K562 (cell line): ENCODE results near the gene JPH3. TPM values are rescaled to one million over a fixed set of nuclear protein-coding genes. Genes with fewer than 3 reads are reported as not detected.

Source experiments
- ATAC-seq: fragments of 200-7000 bp; cut with Tn5 transposase; 3 replicates; pipeline ENCODE4 v1.9.1; 2020; ENCODE audit warnings: moderate library complexity
- BruUV-seq: library from RNA; stranded (reverse); fragments of 400-500 nt; replicated peaks from 2 replicates; lab custom pipeline; 2021; lab: Mats Ljungman, UMichigan
- CTCF ChIA-PET: fragments of 300-600 bp; formaldehyde crosslinking; extraction: SDS; loops from one replicate; lab custom pipeline; 2021; ENCODE audit warnings: low intra/inter-chr PET ratio; lab: Yijun Ruan, JAX
- POLR2A ChIA-PET: fragments of 300-600, 350-650 bp; sonication (Branson Sonifier 250); formaldehyde crosslinking; extraction: SDS; loops from one replicate; lab custom pipeline; 2021; ENCODE audit warnings: antibody characterized with exemption, inconsistent platforms; lab: Yijun Ruan, JAX
- DNase-seq, 4 experiments: peaks; one replicate each; pipeline versions ENCODE4 v3.0.0 to v3.0.0-alpha.2; 2011 to 2018; ENCODE audit warnings: low spot score in 3 of 4, mixed read lengths in 3 of 4; ENCODE audit errors: extremely low read depth in 1 of 4
- FAIRE-seq: peaks from 2 replicates; lab custom pipeline; 2011; peaks lifted over from hg19 to GRCh38; lab: Jason Lieb, UNC
- H2AFZ ChIP-seq: 2 replicates; pipeline ENCODE4 v1.6.0; 2011; ENCODE audit warnings: low read depth, low read length, control low read depth, inconsistent platforms
- H3K27ac ChIP-seq: fragments of 200-600 bp; 3 replicates; pipeline ENCODE4 v1.8.0; 2011; ENCODE audit warnings: low read depth, mild to moderate bottlenecking, control low read depth, inconsistent platforms, low read length, moderate library complexity, mixed read lengths; ENCODE audit errors: extremely low read depth
- H3K27me3 ChIP-seq, 2 experiments: fragments of 300-600 bp in 1 of 2; 2 replicates in 1 of 2; 3 replicates in 1 of 2; pipeline versions ENCODE4 v1.6.0 to v1.8.0; 2011; ENCODE audit warnings: inconsistent platforms in 2 of 2, low read length in 2 of 2, mild to moderate bottlenecking in 1 of 2, mixed read lengths in 1 of 2, moderate library complexity in 1 of 2; ENCODE audit not compliant: control insufficient read depth in 2 of 2, insufficient read depth in 2 of 2
- H3K36me3 ChIP-seq: fragments of 300-600 bp; 3 replicates; pipeline ENCODE4 v1.8.0; 2011; ENCODE audit warnings: mild to moderate bottlenecking, low read length, inconsistent platforms; ENCODE audit not compliant: control insufficient read depth, insufficient read depth
- H3K4me1 ChIP-seq, 2 experiments: fragments of 200-600 bp in 1 of 2; replicated peaks in 1 of 2; 2 replicates in 1 of 2; 3 replicates in 1 of 2; pipeline versions ENCODE4 v1.5.1 to v1.8.0; 2011; ENCODE audit warnings: inconsistent platforms in 2 of 2, low read length in 2 of 2, mild to moderate bottlenecking in 1 of 2, mixed read lengths in 1 of 2, moderate library complexity in 1 of 2; ENCODE audit not compliant: control insufficient read depth in 2 of 2, insufficient read depth in 2 of 2
- H3K4me2 ChIP-seq: 2 replicates; pipeline ENCODE4 v1.6.1; 2011; ENCODE audit warnings: low read length, control low read depth, inconsistent platforms, mixed read lengths; ENCODE audit not compliant: insufficient read depth
- H3K4me3 ChIP-seq: fragments of 200-600 bp; sonication (generic), shearing (Covaris generic); 2 replicates; pipeline ENCODE4 v1.5.1; 2016; ENCODE audit warnings: control low read depth, inconsistent platforms
- H3K79me2 ChIP-seq: fragments of 200-600 bp; 3 replicates; pipeline ENCODE4 v1.8.0; 2011; ENCODE audit warnings: low read length, inconsistent platforms; ENCODE audit not compliant: control insufficient read depth, insufficient read depth
- H3K9ac ChIP-seq, 2 experiments: 2 replicates each; pipeline versions ENCODE4 v1.6.0 to v1.6.1; 2011; ENCODE audit warnings: low read depth in 2 of 2, low read length in 2 of 2, control low read depth in 1 of 2, inconsistent platforms in 1 of 2, mild to moderate bottlenecking in 1 of 2, mixed read lengths in 1 of 2; ENCODE audit not compliant: insufficient read depth in 1 of 2
- H3K9me1 ChIP-seq: one replicate; pipeline ENCODE4 v1.6.0; 2011; ENCODE audit warnings: inconsistent platforms, mild to moderate bottlenecking, low read length, moderate library complexity; ENCODE audit not compliant: control insufficient read depth, insufficient read depth
- H3K9me3 ChIP-seq: replicated peaks from 2 replicates; pipeline ENCODE4 v1.5.1; 2011; ENCODE audit warnings: low read depth, low read length, inconsistent platforms; ENCODE audit not compliant: control insufficient read depth, insufficient read depth
- H4K20me1 ChIP-seq: replicated peaks from 2 replicates; pipeline ENCODE4 v1.6.1; 2011; ENCODE audit warnings: low read length, inconsistent platforms, mixed read lengths; ENCODE audit not compliant: control insufficient read depth, insufficient read depth
- CHD2 ChIP-seq: IDR thresholded peaks from 2 replicates; pipeline ENCODE4 v1.6.1; 2011; ENCODE audit warnings: low read depth, low read length
- GABPA ChIP-seq: fragments of 200-800 bp; sonication (Bioruptor generic); conservative IDR thresholded peaks from 2 replicates; pipeline ENCODE4 v1.6.1; 2016; ENCODE audit warnings: low read depth, missing genetic modification characterization, missing compliant biosample characterization
- GABPB1 ChIP-seq: sonication (generic); formaldehyde crosslinking; IDR thresholded peaks from 2 replicates; pipeline ENCODE4 v1.8.0; 2022; ENCODE audit warnings: mild to moderate bottlenecking, missing genetic modification reagents
- HNRNPH1 ChIP-seq: fragments of 200-400 bp; formaldehyde crosslinking; optimal IDR thresholded peaks from 2 replicates; pipeline ENCODE3; 2017; ENCODE audit warnings: low read depth, mild to moderate bottlenecking, low read length, moderate library complexity
- KAT2B ChIP-seq: IDR thresholded peaks from one replicate; pipeline ENCODE4 v1.6.1; 2012; ENCODE audit warnings: low read depth, mild to moderate bottlenecking, control low read depth, inconsistent platforms, low read length, moderate library complexity
- MYNN ChIP-seq, 2 experiments: sonication (generic); formaldehyde crosslinking in 1 of 2; IDR thresholded peaks; 2 replicates each; pipeline versions ENCODE4 v1.5.0 to v1.6.1; 2016 to 2020; ENCODE audit warnings: antibody characterized with exemption in 1 of 2, missing genetic modification reagents in 1 of 2
- NKRF ChIP-seq: fragments of 450-650 bp; IDR thresholded peaks from 2 replicates; pipeline ENCODE4 v1.6.1; 2016; ENCODE audit warnings: borderline replicate concordance
- RBM14 ChIP-seq: fragments of 200-400 bp; formaldehyde crosslinking; IDR thresholded peaks from 2 replicates; pipeline ENCODE4 v1.6.1; 2018; ENCODE audit warnings: low read depth, mild to moderate bottlenecking, low read length, moderate library complexity, borderline replicate concordance; ENCODE audit not compliant: insufficient read depth
- RFX5 ChIP-seq: IDR thresholded peaks from 2 replicates; pipeline ENCODE4 v1.6.1; 2011; ENCODE audit warnings: low read depth, mild to moderate bottlenecking, improper control_type of control experiment, low read length
- RNF2 ChIP-seq: sonication (generic); IDR thresholded peaks from 2 replicates; pipeline ENCODE4 v1.6.1; 2016
- SP2 ChIP-seq: IDR thresholded peaks from 2 replicates; pipeline ENCODE4 v1.6.1; 2011; ENCODE audit warnings: mild to moderate bottlenecking, low read depth, low read length, moderate library complexity; ENCODE audit not compliant: poor library complexity, severe bottlenecking; ENCODE audit errors: extremely low read depth
- TFAM ChIP-seq: fragments of 250-450 bp; sonication (Bioruptor Pico); conservative IDR thresholded peaks from 2 replicates; pipeline ENCODE4 v1.5.0; 2021; ENCODE audit warnings: mild to moderate bottlenecking, moderate library complexity
- XRCC5 ChIP-seq: fragments of 200-400 bp; formaldehyde crosslinking; IDR thresholded peaks from 2 replicates; pipeline ENCODE4 v1.6.1; 2017; ENCODE audit warnings: low read depth, mild to moderate bottlenecking, low read length
- ZNF134 ChIP-seq: fragments of 250-450 bp; sonication (Bioruptor Pico); conservative IDR thresholded peaks from 2 replicates; pipeline ENCODE4 v1.4.0; 2020
- ZNF699 ChIP-seq: fragments of 250-450 bp; sonication (Bioruptor Pico); IDR thresholded peaks from 2 replicates; pipeline ENCODE4 v1.8.0; 2021; ENCODE audit warnings: mild to moderate bottlenecking, moderate library complexity; ENCODE audit not compliant: insufficient replicate concordance
- ZNF76 ChIP-seq: fragments of 250-450 bp; sonication (Bioruptor Pico); IDR thresholded peaks from 2 replicates; pipeline ENCODE4 v1.4.0; 2020; ENCODE audit warnings: mild to moderate bottlenecking, moderate library complexity, borderline replicate concordance
- WGBS: fragments of 100-300 bp; shearing (Covaris generic); methylation state at CpG from one replicate; pipeline ENCODE4 v1.1.6; 2016; ENCODE audit warnings: low coverage, mixed read lengths; ENCODE audit not compliant: insufficient coverage; ENCODE audit errors: missing lambda C conversion rate; 5-methylcytosine and 5-hydroxymethylcytosine counted together
- in situ Hi-C: fragments of 300-500 bp; cut with MboI; formaldehyde crosslinking; loops from 4 replicates; pipeline ENCODE4 v1.15.0; 2018; ENCODE audit warnings: inconsistent platforms, mixed read lengths
- intact Hi-C: fragments of 100-400 bp; cut with micrococcal nuclease; formaldehyde crosslinking; loops from 2 replicates; pipeline ENCODE4 v1.14.2; 2022
- polyA plus RNA-seq, 8 experiments: library from polyadenylated mRNA; depleted of rRNA in 4 of 8; stranded (reverse) in 5 of 8; unstranded in 3 of 8; fragments of >200 nt; fragmentation: Nextera tagmentation in 2 of 8; fragmentation: Illumina TruSeq in 1 of 8; extraction: Ambion mirVana in 2 of 8; extraction: Trizol in 1 of 8; gene quantifications; 2 replicates each; pipeline versions ENCODE4 v1.2.1 to v1.2.3, GENCODE V29; 2011 to 2014; ENCODE audit warnings: inconsistent platforms in 1 of 8, missing spikeins in 1 of 8
- total RNA-seq, 7 experiments: library from RNA; depleted of rRNA in 6 of 7; stranded (reverse); fragments of >200 nt in 6 of 7; fragmentation: Illumina TruSeq in 2 of 7; extraction: Trizol in 2 of 7; gene quantifications; 2 replicates each; pipeline versions ENCODE4 v1.2.1 to v1.2.3, GENCODE V29; 2011 to 2021; ENCODE audit warnings: low replicate concordance in 1 of 7

JPH3 gene
- total and polyA plus RNA-seq, 9 of the 15 experiments (the other 6 are each of a cell fraction or from before 2014, with no cell fraction given): 0.01 TPM; not detected in 8

- H3K36me3 ChIP-seq: peaks cover 56% of the 10 kb centered on the region
- in situ Hi-C loops: no loop called here
- H2AFZ ChIP-seq: peak overlapping the region; percentile 81
- H3K4me3 ChIP-seq: no peak overlapping the region
- peaks cover 3% of the 10 kb centered on the region for H4K20me1 ChIP-seq
- ChIA-PET CTCF (interaction anchor here (0.6 kb wide), 1 partner anchor 58 kb away, joined by 3 read pairs; no protein-coding TSS in a partner anchor), POLR2A (interaction anchor here (0.7 to 1.5 kb wide), 6 partner anchors 9 to 106 kb away, joined by 3 to 7 read pairs (median 3); no protein-coding TSS in a partner anchor)
- DNase-seq (peak; percentile 96 to 98 (median 96)), ATAC-seq (peak; percentile 97), FAIRE-seq (peak; percentile 100)
- WGBS: 7% methylated on average over 32 of the region's 33 CpGs
- peak overlapping the region; percentile 84 for H3K4me2 ChIP-seq
- H3K27me3 ChIP-seq: no peaks in the 10 kb centered on the region
- peaks cover 31 to 48% of the 10 kb centered on the region in 2 experiments for H3K4me1 ChIP-seq
- BruUV-seq: no TSS peak
- intact Hi-C loops: no loop called here
- H3K27ac ChIP-seq: peak overlapping the region; percentile 77
- peak overlapping the region; percentile 57 to 87 for H3K9ac ChIP-seq
- peaks cover 35% of the 10 kb centered on the region for H3K79me2 ChIP-seq
- no peaks in the 10 kb centered on the region for H3K9me3 ChIP-seq
- peaks cover 15% of the 10 kb centered on the region for H3K9me1 ChIP-seq
- peak; percentile 92 for TF ChIP-seq NKRF
- TF ChIP-seq XRCC5: no peak
- TF ChIP-seq RFX5: no peak
- TF ChIP-seq GABPB1 (CRISPR knock-in tag): peak; percentile 80
- peak; percentile 87 for TF ChIP-seq CHD2
- peak; percentile 60 for TF ChIP-seq GABPA
- no peak for TF ChIP-seq HNRNPH1
- TF ChIP-seq RBM14: no peak
- TF ChIP-seq RNF2: peak; percentile 86; the same call in 1 of the 2 replicates
- no peak for TF ChIP-seq ZNF76 (CRISPR knock-in tag)
- no peak for TF ChIP-seq ZNF699
- no peak for TF ChIP-seq TFAM (CRISPR knock-in tag)
- TF ChIP-seq SP2: no peak
- TF ChIP-seq MYNN (IDR thresholded peaks at IDR 0.05): no peak
- TF ChIP-seq MYNN (CRISPR knock-in tag; IDR thresholded peaks at IDR 0.05): no peak
- no peak for TF ChIP-seq ZNF134 (CRISPR knock-in tag)
- no peak for TF ChIP-seq KAT2B
These were observed 119.6 kb downstream of the JPH3 start for GRCh38 chr16:87721622-87722585.
